Neural cell (in vitro differentiated cells): ENCODE data around the gene CDC20. TPM values are rescaled to one million over a fixed set of nuclear protein-coding genes. Genes with fewer than 3 reads are reported as not detected.

Experiments
- H2AFZ ChIP-seq: fragments of 200-600, 300-800 bp; sonication (generic), shearing (Covaris generic); 2 replicates; pipeline ENCODE4 v1.6.0; 2014; ENCODE audit warnings: low read depth, mild to moderate bottlenecking, antibody characterized with exemption, low read length, moderate library complexity
- H3F3A ChIP-seq: fragments of 200-600 bp; shearing (Covaris generic); 2 replicates; pipeline ENCODE4 v1.6.1; 2016; ENCODE audit warnings: mild to moderate bottlenecking, moderate library complexity, mixed read lengths, antibody characterized with exemption, low read length; ENCODE audit not compliant: insufficient read depth, poor library complexity, severe bottlenecking
- H3K27ac ChIP-seq: fragments of 200-600, 300-800 bp; sonication (generic), shearing (Covaris generic); 2 replicates; pipeline ENCODE4 v1.5.1; 2014; ENCODE audit warnings: mild to moderate bottlenecking, low read length, moderate library complexity
- H3K27me3 ChIP-seq: fragments of 300-800, 200-600 bp; sonication (generic), shearing (Covaris generic); 2 replicates; pipeline ENCODE4 v1.6.0; 2014; ENCODE audit warnings: mild to moderate bottlenecking, low read depth, low read length, moderate library complexity; ENCODE audit not compliant: insufficient read depth
- H3K36me3 ChIP-seq: fragments of 300-800, 200-600 bp; sonication (generic), shearing (Covaris generic); 2 replicates; pipeline ENCODE4 v1.5.1; 2014; ENCODE audit warnings: mild to moderate bottlenecking, antibody characterized with exemption, low read length, moderate library complexity; ENCODE audit not compliant: insufficient read depth
- H3K4me2 ChIP-seq: fragments of 300-800, 200-600 bp; sonication (generic), shearing (Covaris generic); 2 replicates; pipeline ENCODE4 v1.6.0; 2014; ENCODE audit warnings: mild to moderate bottlenecking, low read length
- H3K4me3 ChIP-seq: fragments of 300-800, 200-600 bp; sonication (generic), shearing (Covaris generic); 2 replicates; pipeline ENCODE4 v1.5.1; 2014; ENCODE audit warnings: mild to moderate bottlenecking, low read length, moderate library complexity
- H3K79me2 ChIP-seq: fragments of 200-600 bp; shearing (Covaris generic); replicated peaks from 2 replicates; pipeline ENCODE4 v1.6.0; 2014; ENCODE audit warnings: mild to moderate bottlenecking, low read length, moderate library complexity; ENCODE audit not compliant: insufficient read depth
- H3K9ac ChIP-seq: fragments of 300-800, 200-600 bp; sonication (generic), shearing (Covaris generic); 2 replicates; pipeline ENCODE4 v1.6.1; 2016; ENCODE audit warnings: mild to moderate bottlenecking, low read length, mixed read lengths
- H3K9me2 ChIP-seq: fragments of 200-600 bp; shearing (Covaris generic); 2 replicates; pipeline ENCODE4 v1.6.1; 2016; ENCODE audit warnings: mild to moderate bottlenecking, low read length, mixed read lengths; ENCODE audit not compliant: insufficient read depth
- H3K9me3 ChIP-seq: fragments of 200-600, 300-800 bp; sonication (generic), shearing (Covaris generic); 2 replicates; pipeline ENCODE4 v1.6.1; 2016; ENCODE audit warnings: mild to moderate bottlenecking, mixed run types, low read length, moderate library complexity, mixed read lengths
- H4K20me1 ChIP-seq: fragments of 200-600 bp; shearing (Covaris generic); 2 replicates; pipeline ENCODE4 v1.6.1; 2016; ENCODE audit warnings: mild to moderate bottlenecking, mixed run types; ENCODE audit not compliant: insufficient read depth
- EP300 ChIP-seq: fragments of 450-650 bp; conservative IDR thresholded peaks from 2 replicates; pipeline ENCODE4 v1.6.1; 2014; ENCODE audit warnings: antibody characterized with exemption, mild to moderate bottlenecking, moderate library complexity; ENCODE audit not compliant: poor library complexity, severe bottlenecking
- EZH2 ChIP-seq: fragments of 200-600, 300-800 bp; shearing (Covaris generic), sonication (generic); IDR thresholded peaks from 2 replicates; pipeline ENCODE4 v1.6.1; 2014; ENCODE audit warnings: antibody characterized with exemption, low read length, borderline replicate concordance, mild to moderate bottlenecking; ENCODE audit not compliant: insufficient read depth, poor library complexity, severe bottlenecking
- MXI1 ChIP-seq: fragments of 450-650 bp; conservative IDR thresholded peaks from 2 replicates; pipeline ENCODE4 v1.6.1; 2014; ENCODE audit warnings: antibody characterized with exemption, mild to moderate bottlenecking; ENCODE audit not compliant: poor library complexity, severe bottlenecking
- POLR2AphosphoS5 ChIP-seq: IDR thresholded peaks from 2 replicates; pipeline ENCODE4 v1.6.1; 2012
- RAD21 ChIP-seq: fragments of 450-650 bp; conservative IDR thresholded peaks from 2 replicates; pipeline ENCODE4 v1.6.1; 2014; ENCODE audit warnings: antibody characterized with exemption, mild to moderate bottlenecking, moderate library complexity
- SMC3 ChIP-seq: fragments of 450-650 bp; conservative IDR thresholded peaks from 2 replicates; pipeline ENCODE4 v1.6.1; 2014; ENCODE audit warnings: antibody characterized with exemption, mild to moderate bottlenecking, moderate library complexity; ENCODE audit not compliant: poor library complexity
- TAF1 ChIP-seq: IDR thresholded peaks from 2 replicates; pipeline ENCODE4 v1.6.1; 2012; ENCODE audit warnings: low read depth
- polyA plus RNA-seq: library from polyadenylated mRNA; depleted of rRNA; stranded (reverse); fragments of >200 nt; gene quantifications from 2 replicates; pipeline ENCODE4 v1.2.3, GENCODE V29; 2014
- TF ChIP-seq, protein P1 (sequence below): IDR thresholded peaks from 2 replicates; pipeline ENCODE4 v1.6.1; 2012; ENCODE audit warnings: borderline replicate concordance
- TF ChIP-seq, protein P2 (sequence below): fragments of 450-650 bp; IDR thresholded peaks from 2 replicates; pipeline ENCODE4 v1.5.1; 2014; ENCODE audit warnings: antibody characterized with exemption, mild to moderate bottlenecking, moderate library complexity; ENCODE audit not compliant: poor library complexity, severe bottlenecking

Gene CDC20
- polyA plus RNA-seq, 1 donor from 2014 or later: 2.8 TPM

DNA sequence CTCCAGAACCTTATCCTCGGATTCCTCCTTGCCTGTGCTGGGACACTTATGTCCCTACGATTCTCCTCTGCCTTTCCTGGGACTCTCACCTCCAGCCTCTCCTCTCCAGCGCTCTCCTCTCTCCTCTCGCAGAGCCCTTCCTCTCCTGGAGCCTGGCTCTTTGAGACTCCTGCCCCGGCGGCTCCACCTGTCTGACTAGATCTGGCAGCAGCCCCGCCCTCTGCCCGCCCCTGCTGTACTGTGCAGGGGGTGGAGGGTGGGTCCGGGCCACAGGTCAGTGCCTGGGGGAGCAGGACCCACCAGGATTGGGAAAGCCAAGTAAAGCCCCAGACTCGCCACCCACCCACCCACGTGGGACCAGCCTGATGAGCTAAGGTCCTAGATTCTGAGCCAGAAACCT, 7.4 kb downstream of the CDC20 start:
- no peaks in the 10 kb centered on the region for H3K9me3 ChIP-seq
- H3K79me2 ChIP-seq: peaks cover 3% of the 10 kb centered on the region
- no peaks in the 10 kb centered on the region for H4K20me1 ChIP-seq
- no peaks in the 10 kb centered on the region for H3K27me3 ChIP-seq
- TF ChIP-seq SMC3 (no peak), EP300 (no peak), EZH2 (no peak)
- TF ChIP-seq, protein P1, sequence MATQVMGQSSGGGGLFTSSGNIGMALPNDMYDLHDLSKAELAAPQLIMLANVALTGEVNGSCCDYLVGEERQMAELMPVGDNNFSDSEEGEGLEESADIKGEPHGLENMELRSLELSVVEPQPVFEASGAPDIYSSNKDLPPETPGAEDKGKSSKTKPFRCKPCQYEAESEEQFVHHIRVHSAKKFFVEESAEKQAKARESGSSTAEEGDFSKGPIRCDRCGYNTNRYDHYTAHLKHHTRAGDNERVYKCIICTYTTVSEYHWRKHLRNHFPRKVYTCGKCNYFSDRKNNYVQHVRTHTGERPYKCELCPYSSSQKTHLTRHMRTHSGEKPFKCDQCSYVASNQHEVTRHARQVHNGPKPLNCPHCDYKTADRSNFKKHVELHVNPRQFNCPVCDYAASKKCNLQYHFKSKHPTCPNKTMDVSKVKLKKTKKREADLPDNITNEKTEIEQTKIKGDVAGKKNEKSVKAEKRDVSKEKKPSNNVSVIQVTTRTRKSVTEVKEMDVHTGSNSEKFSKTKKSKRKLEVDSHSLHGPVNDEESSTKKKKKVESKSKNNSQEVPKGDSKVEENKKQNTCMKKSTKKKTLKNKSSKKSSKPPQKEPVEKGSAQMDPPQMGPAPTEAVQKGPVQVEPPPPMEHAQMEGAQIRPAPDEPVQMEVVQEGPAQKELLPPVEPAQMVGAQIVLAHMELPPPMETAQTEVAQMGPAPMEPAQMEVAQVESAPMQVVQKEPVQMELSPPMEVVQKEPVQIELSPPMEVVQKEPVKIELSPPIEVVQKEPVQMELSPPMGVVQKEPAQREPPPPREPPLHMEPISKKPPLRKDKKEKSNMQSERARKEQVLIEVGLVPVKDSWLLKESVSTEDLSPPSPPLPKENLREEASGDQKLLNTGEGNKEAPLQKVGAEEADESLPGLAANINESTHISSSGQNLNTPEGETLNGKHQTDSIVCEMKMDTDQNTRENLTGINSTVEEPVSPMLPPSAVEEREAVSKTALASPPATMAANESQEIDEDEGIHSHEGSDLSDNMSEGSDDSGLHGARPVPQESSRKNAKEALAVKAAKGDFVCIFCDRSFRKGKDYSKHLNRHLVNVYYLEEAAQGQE: no peak
- no peak overlapping the region for H3K9ac ChIP-seq
- no peaks in the 10 kb centered on the region for H3K9me2 ChIP-seq
- no peak overlapping the region for H3K4me3 ChIP-seq
- no peak overlapping the region for H3K4me2 ChIP-seq
- no peaks in the 10 kb centered on the region for H3K36me3 ChIP-seq
- H3F3A ChIP-seq: no peaks in the 10 kb centered on the region
- H3K27ac ChIP-seq: no peak overlapping the region
- H2AFZ ChIP-seq: no peak overlapping the region

DNA sequence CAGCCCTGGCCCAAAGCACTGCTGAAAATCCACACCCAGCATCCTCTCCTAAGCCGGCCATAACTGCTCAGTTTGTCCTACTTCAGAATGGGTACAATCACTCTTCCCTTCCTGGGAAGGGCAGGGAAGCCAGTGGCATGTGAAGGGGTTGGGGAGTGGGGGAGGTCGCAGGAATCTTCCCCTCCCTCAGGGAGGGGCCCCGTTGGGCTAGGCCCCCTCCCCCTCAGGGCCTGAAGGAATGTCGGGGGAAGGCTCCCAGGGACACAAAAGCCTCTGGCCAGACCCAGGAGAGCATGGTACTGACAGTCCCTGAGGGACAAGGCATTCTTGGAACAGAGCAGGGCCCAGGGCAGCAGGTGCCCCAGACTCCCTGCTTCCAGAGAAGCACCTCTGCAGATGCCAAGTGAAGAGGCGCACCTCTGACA, 7.8 kb downstream of the CDC20 start:
- Histone ChIP-seq H3K4me3 (no peak overlapping the region), H2AFZ (no peak overlapping the region), H3K27ac (no peak overlapping the region), H4K20me1 (no peaks in the 10 kb centered on the region), H3K9ac (no peak overlapping the region), H3K36me3 (no peaks in the 10 kb centered on the region), H3F3A (no peaks in the 10 kb centered on the region), H3K9me3 (no peaks in the 10 kb centered on the region), H3K27me3 (no peaks in the 10 kb centered on the region), H3K79me2 (peaks cover 3% of the 10 kb centered on the region), H3K9me2 (no peaks in the 10 kb centered on the region), H3K4me2 (no peak overlapping the region)
- TF ChIP-seq POLR2AphosphoS5 (no peak), TAF1 (no peak), EZH2 (no peak), EP300 (no peak), MXI1 (no peak), RAD21 (no peak), SMC3 (no peak)
- TF ChIP-seq, protein P1: no peak
- TF ChIP-seq, protein P2, sequence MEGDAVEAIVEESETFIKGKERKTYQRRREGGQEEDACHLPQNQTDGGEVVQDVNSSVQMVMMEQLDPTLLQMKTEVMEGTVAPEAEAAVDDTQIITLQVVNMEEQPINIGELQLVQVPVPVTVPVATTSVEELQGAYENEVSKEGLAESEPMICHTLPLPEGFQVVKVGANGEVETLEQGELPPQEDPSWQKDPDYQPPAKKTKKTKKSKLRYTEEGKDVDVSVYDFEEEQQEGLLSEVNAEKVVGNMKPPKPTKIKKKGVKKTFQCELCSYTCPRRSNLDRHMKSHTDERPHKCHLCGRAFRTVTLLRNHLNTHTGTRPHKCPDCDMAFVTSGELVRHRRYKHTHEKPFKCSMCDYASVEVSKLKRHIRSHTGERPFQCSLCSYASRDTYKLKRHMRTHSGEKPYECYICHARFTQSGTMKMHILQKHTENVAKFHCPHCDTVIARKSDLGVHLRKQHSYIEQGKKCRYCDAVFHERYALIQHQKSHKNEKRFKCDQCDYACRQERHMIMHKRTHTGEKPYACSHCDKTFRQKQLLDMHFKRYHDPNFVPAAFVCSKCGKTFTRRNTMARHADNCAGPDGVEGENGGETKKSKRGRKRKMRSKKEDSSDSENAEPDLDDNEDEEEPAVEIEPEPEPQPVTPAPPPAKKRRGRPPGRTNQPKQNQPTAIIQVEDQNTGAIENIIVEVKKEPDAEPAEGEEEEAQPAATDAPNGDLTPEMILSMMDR: no peak
